Kidney capillary endothelial cell (primary cell): ENCODE results near the gene YY1AP1.
"Not testable (repeated sequence)": the region's sequence is repeated elsewhere in the genome, so short reads cannot be mapped to it uniquely, and the experiment has no call there.

ENCODE experiments used
- DNase-seq: peaks from one replicate; pipeline ENCODE4 v3.0.0-alpha.2; 2018; ENCODE audit warnings: low spot score

The YY1AP1 gene

GRCh38 chr1:155695608-155696007 lies 7.0 kb upstream of the YY1AP1 start:
- no peak for DNase-seq

GRCh38 chr1:155695072-155695471 lies 6.5 kb upstream of the YY1AP1 start:
- no peak for DNase-seq

GRCh38 chr1:155694167-155694566 lies 5.6 kb upstream of the YY1AP1 start:
- no peak for DNase-seq

GRCh38 chr1:155691992-155692528 lies 3.5 kb upstream of the YY1AP1 start:
- no peak for DNase-seq

- peak; percentile 72 for DNase-seq
Observed at GRCh38 chr1:155689081-155689607, 570 bp upstream of the YY1AP1 start, which contains the start of gene DAP3. TSS of gene DAP3 (plus strand) at chr1:155689091. CDS start at chr1:155709780, 20,689 bp downstream.

- peak; percentile 32 for DNase-seq
Observed at GRCh38 chr1:155687705-155688323, 760 bp downstream of the YY1AP1 start.

- DNase-seq = no peak
Observed at GRCh38 chr1:155681776-155682175, 6.8 kb downstream of the YY1AP1 start.

- no peak for DNase-seq
Observed at GRCh38 chr1:155680531-155680930, 8.0 kb downstream of the YY1AP1 start.

- not testable (repeated sequence) for DNase-seq
Observed at GRCh38 chr1:155678992-155679391, 9.6 kb downstream of the YY1AP1 start.

- DNase-seq = no peak
Observed at GRCh38 chr1:155678027-155678426, 10.5 kb downstream of the YY1AP1 start.

GRCh38 chr1:155673003-155673402 lies 15.6 kb downstream of the YY1AP1 start:
- no peak for DNase-seq

- DNase-seq = no peak
Observed at GRCh38 chr1:155671750-155672149, 16.8 kb downstream of the YY1AP1 start.

GRCh38 chr1:155669233-155670162 lies 19.1 kb downstream of the YY1AP1 start:
- DNase-seq = no peak

- not testable (repeated sequence) for DNase-seq
Observed at GRCh38 chr1:155661239-155661638, 27.3 kb downstream of the YY1AP1 start.

- DNase-seq = no peak
Observed at GRCh38 chr1:155657463-155657862, 31.1 kb downstream of the YY1AP1 start.

GRCh38 chr1:155652951-155653350 lies 35.6 kb downstream of the YY1AP1 start:
- no peak for DNase-seq

GRCh38 chr1:155651861-155652661 lies 36.5 kb downstream of the YY1AP1 start:
- no peak for DNase-seq

- no peak for DNase-seq
Observed at GRCh38 chr1:155650231-155650757, 38.3 kb downstream of the YY1AP1 start.

- DNase-seq = no peak
Observed at GRCh38 chr1:155649676-155650075, 38.9 kb downstream of the YY1AP1 start.

GRCh38 chr1:155648207-155649147 lies 40.1 kb downstream of the YY1AP1 start:
- DNase-seq = peak; percentile 73
